GM15510 (cell line): ENCODE measurements around the gene ADGRF4.

ENCODE experiments used
- POLR2A ChIP-seq: IDR thresholded peaks from 3 replicates; pipeline ENCODE4 v1.6.1; 2011; ENCODE audit warnings: borderline replicate concordance; ENCODE audit not compliant: insufficient read length; ENCODE audit errors: extremely low read depth

ADGRF4 gene, protein sequence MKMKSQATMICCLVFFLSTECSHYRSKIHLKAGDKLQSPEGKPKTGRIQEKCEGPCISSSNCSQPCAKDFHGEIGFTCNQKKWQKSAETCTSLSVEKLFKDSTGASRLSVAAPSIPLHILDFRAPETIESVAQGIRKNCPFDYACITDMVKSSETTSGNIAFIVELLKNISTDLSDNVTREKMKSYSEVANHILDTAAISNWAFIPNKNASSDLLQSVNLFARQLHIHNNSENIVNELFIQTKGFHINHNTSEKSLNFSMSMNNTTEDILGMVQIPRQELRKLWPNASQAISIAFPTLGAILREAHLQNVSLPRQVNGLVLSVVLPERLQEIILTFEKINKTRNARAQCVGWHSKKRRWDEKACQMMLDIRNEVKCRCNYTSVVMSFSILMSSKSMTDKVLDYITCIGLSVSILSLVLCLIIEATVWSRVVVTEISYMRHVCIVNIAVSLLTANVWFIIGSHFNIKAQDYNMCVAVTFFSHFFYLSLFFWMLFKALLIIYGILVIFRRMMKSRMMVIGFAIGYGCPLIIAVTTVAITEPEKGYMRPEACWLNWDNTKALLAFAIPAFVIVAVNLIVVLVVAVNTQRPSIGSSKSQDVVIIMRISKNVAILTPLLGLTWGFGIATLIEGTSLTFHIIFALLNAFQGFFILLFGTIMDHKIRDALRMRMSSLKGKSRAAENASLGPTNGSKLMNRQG

GRCh38 chr6:47698342-47698787 is at the start of gene ADGRF4:
Gene ADGRF4, plus strand, starts transcription at chr6:47698580. Its CDS starts 8,666 bp downstream, at chr6:47707246.
- TF ChIP-seq POLR2A = no peak

DNA sequence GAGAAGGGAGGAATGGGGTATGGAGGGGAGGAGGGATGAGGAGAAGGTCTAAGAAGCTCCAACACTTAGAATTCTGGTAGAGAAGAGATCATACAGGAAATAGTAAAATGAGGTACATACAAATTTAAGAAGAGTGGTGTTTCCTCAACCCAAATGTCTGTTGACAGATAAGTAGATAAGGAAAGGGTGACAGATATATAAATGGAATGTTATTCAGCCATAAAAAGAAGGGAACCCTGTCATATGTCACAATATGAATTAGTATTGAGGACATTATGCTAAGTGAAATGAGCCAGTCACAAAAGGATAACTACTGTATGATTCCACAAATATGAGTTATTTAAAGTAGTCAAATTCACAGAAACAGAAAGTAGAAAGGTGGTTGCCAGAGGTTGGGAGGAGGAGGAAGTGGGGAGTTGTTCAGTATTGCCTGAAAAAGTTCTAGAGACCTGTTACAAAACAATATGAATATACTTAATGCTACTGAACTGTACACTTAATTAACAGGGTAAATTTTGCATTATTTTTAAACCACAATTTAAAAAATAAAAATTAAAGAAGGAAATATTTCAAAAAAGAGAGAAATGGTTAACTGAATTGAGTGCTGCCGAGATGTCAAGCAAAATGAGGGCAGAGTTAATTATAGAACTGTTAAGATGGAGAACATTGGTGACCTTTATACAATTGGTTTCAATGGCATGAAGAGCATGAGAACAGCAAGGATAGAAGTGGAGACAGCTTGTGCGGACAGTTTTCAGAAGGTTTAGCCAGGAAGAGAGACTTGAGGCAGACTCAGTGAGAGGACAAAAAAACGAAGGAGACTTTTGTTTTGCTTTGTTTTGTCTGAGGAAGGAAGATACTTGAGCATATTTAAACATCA is 47.6 kb upstream of the ADGRF4 start:
- no peak for TF ChIP-seq POLR2A

DNA sequence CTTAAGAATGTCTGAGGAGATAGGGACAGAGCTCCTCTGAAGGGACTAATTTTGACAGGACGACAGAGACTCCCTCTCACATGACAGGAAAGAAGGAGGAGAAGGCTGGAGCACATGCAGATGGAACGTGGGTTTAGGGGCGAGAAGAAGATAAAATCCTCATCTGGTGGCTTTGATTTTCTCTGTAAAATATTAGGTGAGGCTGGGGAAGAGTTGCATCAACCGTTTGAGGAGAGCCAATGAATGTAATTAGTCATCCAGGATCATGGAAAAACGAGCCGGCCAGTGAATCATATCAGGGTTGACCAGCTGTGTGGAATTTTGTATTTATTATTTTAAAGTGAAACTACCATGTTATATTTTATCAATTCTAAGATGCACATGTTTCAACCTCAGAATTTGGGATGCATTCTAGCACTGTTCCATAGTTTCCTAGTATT is 46.9 kb upstream of the ADGRF4 start:
- TF ChIP-seq POLR2A = no peak

DNA sequence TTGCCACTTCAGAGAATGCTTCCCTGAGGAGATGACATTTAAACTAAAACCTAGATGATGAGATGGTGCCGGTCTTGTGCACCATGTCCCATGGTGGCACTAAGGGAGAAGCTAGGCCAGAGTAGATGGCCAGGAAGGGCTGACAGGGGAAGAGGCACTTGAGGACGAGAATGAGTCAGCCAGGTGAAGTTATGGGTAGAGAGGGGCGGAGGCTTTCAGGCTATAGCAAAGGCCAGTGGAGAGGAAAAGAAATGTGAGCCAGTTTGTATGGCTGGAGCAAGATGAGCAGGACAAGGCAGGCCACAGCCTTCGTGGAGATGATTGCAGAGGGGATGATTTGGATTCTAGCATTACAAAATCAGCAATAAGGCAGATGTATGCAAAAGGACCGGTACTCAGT is 44.7 kb upstream of the ADGRF4 start:
- TF ChIP-seq POLR2A = no peak

DNA sequence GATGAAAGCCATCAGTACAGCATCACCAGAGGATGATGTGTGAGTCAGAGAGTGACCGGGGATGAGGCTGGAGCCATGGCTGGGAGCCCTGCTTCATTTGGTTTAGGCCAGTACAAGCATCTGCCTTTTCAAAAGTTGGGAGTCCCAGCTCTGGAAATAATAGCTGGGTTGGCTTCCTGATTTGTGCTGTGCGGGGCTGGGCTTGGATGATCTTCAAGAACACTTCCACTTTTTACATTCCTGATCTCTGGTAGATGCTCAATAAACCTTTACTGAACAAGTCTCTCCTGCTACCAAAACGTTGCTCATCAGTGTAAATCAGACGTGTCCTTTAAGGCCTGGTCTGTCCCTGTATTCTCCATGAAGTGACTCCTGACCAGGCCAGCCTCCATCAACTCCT is 44.1 kb upstream of the ADGRF4 start:
- no peak for TF ChIP-seq POLR2A

GRCh38 chr6:47655719-47656595 is 42.4 kb upstream of the ADGRF4 start:
- no peak for TF ChIP-seq POLR2A

GRCh38 chr6:47661960-47662359 is 36.4 kb upstream of the ADGRF4 start:
- no peak for TF ChIP-seq POLR2A

DNA sequence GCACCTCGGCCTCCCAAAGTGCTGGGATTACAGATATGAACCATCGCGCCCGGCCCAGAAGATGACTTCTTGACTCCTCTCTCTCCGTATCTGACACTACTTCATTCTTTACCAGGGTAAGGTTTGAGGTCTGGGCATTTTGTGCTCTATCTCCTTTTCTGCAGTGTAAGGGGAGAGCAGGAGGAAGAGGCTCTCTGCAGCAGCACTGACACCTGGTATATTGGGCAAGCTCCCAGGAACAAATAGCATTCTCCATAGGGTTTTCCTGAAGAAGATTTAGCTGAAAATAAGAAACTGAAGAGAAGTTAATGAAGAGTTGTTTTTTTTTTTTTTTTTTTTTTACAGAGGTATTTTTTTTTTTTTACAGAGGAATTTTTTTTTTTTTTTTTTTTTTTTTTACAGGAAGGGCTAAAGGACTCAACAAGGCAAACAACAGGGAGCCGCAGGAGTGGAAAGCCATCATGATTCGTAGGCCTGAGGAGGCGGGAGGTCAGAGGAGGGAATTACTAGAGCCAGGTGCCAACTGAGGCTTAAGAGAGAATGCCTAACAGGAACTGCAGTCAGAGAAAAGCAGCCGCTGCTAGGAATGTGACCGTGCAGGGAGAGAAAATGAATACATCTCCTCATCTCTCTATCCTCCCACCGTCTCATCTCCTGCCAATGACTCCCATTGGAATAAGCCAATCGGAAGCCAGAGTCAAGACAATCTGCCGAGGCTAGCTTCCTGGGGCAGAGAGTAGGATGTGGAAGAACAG is 34.7 kb upstream of the ADGRF4 start:
- no peak for TF ChIP-seq POLR2A

- no peak for TF ChIP-seq POLR2A
Measured at GRCh38 chr6:47665112-47665511, 33.3 kb upstream of the ADGRF4 start.

DNA sequence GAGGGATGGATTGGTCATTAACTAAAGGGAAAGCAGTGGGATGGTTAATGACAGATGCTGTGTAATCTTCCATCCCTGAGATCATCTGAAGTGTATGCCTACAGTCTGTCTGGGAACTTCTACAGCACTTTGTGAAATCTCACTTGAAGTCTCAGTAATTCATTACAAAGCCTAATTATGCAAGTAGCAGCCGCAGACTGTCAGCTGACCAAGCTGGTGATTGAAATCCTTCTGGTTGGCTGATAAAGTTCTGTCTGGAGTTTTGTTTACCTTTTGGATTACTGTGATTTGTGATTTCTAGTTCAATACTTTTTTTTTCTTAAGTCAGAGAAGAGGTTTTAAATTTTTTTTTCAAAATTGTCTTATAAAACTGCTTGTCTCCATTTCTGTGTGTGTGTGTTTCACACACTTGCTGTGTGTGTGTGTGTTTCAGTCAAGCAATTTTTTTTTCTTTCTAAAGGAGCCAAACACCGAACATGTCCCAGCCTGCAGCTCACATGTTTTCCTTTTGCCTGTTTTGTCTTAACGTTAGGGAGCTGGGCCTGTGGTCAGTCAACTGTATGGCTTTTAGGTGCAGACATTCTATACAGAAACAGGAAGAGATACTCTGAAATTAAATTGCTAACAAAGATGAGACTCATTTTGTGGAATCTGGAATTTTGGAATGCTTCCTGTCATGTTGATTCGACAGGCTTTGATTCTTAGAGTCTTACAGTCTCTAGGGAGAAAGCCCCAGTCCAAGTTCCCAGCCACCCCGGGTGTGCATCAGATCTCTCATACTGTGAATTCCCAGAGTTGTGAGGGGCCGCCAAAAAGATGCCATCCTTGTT is 28.5 kb upstream of the ADGRF4 start:
- no peak for TF ChIP-seq POLR2A

GRCh38 chr6:47670851-47671250 is 27.5 kb upstream of the ADGRF4 start:
- TF ChIP-seq POLR2A = no peak

DNA sequence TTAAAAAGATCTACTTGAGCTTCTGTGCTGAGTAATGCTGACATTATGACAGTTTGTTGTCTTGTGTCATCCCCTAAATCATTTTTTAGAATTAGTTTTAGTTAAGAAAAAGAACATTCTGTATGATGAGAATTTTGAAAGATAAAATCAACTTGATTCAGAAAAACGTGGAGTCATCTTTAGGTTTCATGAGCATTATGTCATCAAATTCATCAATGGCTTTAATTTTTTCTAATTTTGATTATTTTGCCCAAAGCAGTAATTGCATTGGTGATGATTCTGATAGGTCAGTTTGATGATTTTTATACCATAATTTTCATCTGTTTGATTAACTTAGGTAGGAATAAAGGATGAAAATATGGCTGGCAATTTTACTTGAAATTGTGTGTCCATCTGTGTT is 26.6 kb upstream of the ADGRF4 start:
- no peak for TF ChIP-seq POLR2A
